ENCODE measurements around the gene CITED1.

CITED1 gene

DNA sequence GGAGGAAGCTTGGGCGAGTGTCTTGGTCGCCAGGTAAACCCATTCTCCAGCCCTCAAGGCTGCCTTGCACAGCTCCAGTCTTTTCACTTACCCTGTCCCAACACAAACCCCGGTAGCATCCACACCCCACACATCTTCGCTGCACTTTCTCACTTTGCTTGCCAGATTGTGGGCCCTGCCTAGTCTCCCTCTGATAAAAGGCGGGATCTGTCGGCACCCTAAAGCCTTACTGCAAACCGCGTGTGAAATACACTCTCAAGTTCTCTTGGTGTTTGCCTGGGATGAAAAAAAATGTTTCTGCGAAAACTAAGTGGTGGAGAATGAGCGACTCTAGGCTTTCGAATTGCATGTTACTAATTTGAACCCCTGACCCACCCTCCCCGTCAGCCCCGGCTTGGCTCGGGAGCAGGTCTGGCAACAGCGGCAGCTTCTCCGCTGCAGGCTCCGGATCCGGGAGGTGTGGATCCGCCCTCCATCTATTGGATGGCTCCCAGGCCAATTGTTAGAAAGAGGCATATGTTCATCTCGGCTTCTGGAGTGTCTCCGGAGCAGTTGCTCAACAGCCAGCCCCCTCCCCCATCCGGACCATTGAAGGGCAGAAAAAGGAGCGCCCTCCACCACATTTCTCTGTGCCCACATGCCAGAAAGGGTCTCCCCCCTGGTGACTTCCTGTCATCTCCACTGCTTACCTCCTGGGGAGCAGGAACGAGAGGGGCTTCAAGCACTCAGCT is 3.0 kb upstream of the CITED1 start:
- peak; percentile 32 to 79 for DNase-seq

DNA sequence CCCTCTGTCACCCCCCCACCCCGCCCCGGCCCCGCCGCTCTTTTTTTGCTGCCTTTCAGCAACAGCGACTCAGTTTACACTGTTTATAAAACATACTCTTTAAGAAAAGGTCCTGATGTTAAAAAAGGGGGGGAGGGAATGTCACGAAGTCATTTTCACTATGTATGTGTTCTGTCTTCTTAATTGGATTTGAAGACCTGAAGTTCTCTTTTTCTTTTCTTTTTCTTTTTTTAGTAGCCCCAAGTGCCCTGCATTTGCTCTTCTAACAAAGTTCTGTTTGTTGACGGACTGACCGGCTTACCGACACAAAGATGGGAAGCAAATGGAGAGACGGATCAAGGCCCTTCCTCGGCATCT is 2.5 kb upstream of the CITED1 start:
- DNase-seq, result peak in 1 of 2 experiments; percentile 28

DNA sequence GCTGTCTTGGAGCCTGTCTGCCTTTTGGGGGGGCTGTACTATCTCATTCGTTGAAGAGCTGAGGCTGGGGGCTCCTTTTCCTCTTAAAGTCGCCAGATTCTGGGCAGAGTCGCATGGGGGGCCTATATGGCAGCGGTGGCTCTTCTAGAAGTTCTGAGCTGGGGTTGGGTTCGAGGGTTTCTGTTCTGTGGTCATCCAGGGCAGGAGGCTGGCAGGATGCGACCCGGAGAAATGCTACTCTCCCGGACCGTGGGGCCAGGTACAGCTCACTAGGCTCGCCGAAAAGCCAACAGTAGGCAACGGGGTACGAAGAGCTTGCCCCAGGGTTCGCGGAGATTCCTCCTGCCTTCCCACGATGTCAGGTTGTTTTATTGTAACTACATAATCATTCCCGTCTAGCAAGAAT is 1.9 kb upstream of the CITED1 start:
- DNase-seq, result peak in 1 of 2 experiments; percentile 3

DNA sequence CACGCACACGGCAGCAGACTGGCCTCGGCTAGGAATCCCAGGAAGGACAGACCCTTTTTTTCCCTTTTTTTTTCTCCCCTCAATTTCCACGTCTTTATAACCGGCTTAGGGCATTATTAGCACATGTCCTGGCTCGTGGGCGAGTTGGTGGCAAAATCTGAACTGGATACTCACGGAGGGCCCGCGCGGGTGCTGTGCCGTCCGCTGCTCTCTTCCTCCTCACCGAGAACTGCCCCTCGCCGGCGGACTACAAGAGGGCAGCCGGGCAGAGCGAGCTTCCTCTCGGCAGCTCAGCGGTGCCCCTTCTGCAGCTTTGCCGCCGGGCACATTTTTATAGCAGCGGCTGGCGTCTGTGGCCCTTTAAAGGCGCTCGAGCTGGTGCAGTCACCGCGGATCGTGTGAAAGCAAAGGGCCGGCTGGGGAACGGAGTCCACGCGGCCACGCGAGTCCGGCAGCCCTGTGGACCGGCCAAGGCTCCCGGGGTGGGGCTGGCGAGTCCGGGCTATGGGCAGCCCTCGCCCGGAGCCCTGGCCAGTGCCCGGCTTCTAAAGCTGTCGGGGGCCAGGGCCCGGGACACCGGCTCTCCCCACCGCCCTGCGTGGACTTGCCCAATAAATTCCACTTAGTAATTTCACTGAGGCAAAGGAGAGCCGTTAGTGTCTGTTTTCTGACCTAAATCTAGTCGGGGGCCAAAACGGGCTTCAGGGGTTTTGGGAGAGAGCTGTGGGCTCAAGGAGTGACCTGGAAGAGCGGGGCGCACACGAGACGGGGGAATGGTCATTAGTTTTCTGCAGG is 1.3 kb upstream of the CITED1 start:
- peak; percentile 52 to 88 for DNase-seq

DNA sequence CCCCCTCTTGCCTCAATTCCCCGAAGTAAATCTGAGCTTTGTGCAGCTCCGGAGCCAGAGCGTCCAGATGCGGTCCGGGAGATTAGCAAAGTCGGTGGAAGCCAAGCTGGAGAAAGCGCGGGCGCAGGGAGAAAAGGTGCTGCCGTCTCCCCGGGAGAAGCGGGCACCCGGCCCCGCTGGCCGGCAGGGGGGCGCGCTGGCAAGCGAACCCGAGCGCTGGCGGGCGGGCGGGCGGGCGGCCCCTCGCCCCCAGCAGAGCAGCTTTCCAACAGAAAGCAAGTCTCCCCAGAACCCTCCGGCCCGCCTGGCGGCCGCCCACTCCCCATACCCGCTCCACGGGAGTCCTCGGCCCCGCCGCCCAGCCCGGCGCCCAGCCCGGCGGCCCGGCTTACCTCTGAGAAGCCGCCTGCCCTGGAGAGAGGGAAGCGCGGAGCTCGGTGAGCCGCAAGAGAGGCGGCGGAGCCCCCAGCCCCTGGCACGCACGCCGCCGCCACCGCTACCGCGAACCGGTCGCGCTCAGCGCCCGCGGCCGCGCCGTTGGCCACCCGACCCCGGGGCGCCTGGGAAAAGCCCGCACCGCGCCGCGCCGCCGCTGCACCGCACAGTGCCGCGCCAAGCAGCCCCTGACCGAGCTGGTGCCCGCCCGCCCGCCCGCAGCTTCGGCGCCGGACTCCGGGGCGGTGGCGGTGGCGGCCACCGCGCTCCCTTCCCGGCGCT is 529 bp upstream of the CITED1 start:
- DNase-seq, result peak in 1 of 2 experiments; percentile 56

DNA sequence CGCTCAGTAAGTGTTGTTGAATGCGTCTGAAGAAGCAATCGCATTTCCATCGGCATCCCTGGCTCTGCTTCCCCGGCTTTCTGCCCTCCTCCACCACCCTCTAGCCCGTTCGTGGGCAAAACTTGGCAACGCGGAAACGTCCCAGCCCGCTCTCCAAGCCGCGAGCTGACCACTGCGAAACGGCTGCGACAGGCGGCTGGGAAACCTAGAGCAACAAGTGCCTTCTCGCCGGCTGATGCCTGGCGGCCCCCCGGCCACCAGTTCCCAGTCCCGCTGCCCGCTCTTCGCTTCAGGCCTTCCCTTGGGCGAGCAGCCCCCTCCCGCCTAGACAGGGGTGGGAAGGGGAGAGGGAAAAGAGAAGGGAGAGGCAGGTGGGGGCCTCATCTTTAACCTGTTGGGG is 837 bp downstream of the CITED1 start:
- DNase-seq, result peak in 1 of 2 experiments; percentile 25

DNA sequence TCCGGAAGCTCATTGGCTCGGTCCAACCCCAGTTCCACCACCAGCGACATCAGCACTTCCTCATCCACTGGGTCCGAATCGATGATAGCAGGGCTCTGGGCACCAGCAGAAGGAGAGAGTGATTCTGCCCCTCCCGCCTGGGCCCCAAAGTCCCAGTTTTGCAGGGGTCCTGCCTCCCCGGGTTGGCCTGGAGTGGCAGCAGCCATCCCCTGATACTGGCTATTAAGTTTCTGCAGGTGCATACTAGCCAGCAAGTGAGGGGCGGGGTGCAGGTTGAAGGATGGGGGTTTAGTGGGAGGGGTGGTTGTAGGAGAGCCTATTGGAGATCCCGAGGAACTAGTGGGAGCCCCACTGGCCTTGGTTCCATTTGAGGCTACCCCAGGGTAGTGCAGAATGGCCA is 3.9 kb downstream of the CITED1 start:
- DNase-seq, result no peak

DNA sequence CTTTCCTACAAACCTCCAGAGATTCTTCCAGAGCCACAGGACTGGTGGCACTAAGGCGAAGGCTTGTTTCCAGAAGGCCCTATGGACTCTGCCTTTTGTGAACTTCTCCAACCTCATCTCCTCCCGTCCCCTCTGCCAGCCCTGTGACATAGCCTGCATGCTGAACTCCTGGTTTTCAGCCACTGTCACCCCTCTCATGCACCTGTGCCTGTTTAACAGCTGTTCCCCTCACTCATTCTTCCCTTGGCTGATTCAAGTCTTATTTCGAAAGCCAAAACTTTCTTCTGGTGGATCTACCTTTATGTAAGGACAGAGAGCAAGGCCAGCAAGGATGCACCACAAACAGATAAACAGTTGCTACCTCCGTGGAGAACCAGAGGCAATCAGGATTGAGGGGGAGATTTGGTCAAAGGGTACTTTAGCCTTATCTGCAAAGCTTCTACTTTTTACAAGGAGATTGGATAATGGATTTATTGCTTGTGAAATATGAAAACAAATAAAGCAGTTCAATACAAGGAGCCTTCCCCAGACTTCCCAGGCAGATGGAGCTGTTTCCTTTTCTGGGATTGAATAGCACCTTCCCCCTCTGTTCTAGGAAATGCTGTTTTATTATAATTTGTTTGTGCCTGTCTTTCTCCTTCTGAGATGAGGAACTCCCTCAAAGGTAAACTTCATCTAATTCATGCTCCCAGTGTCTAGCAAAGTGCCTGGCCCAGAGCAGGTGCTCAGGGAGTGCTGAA is 5.7 kb downstream of the CITED1 start:
- DNase-seq, result no peak

DNA sequence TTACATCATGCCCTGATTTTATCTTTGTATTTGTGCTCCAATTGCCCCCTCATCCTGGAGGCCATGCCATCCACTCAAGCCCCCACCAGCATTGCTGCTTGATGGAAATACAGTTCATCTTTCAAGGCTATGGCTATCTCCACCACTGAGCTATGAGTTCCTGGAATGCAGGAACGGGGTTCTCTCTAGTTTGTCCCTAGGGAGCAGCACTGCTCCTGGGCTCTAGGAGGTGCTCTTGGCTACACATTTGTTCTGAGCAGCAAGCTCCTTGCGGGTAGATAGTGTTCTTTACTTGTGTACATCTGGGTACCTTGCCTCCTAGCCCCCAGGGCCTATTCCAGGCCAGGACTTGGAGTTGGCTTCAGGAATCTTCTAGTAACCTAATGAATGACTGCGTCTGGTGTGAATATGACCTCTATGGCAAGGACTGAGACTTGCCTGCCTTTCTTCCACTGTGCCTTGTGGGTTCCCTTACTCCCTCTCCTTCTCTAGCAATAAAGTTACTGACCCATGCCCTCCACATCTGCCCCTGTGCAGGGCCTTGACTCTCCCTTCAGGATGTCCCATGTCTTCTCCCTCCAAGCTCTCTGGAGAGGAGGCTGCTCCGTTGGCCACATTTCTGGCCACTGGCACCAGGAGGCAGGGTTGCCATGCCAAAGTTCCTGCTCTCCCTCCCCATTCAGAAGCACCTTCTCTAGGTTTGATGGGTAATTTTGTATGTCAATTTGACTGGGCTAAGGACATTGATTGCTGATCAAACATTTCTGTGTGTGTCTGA is 7.6 kb downstream of the CITED1 start:
- peak in 1 of 2 experiments; percentile 57 for DNase-seq

DNA sequence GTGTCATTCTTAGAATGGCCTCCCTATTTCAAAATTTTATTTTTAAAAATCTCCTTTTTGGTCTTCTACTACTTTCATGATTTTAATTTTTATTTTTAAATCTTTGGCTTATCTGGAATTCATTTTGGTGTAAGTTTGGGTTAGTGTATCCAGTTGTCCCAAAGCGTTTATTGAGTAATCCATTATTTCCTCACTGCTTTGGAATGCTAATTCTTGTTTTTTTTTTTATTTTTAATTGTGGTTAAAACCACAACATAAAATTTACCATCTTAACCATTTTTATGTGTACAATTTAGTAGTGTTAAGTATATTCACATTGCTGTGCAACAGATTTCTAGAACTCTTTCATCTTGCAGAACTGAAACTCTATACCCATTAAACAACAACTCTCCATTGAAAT is 8.7 kb downstream of the CITED1 start:
- no peak for DNase-seq

DNA sequence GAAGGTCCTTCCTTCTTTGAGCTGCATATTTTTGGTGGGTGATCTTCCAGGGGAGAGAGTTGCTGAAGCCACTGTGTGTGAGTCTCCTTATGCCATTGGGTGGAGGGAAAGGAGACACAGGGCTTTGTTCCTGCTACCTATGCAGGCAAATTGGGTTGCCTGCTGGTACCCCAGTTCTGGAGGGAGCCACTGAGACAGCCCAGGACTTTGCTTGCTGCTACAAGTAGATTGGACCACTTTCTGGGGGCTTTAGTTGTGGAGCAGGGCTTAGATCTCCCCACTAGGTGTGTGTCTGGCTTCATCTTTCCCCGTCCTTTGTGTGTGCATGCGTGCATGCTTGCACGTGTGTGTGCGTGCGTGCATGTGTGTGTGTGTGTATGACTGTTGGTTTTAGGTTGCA is 10.0 kb downstream of the CITED1 start:
- DNase-seq, result no peak

DNA sequence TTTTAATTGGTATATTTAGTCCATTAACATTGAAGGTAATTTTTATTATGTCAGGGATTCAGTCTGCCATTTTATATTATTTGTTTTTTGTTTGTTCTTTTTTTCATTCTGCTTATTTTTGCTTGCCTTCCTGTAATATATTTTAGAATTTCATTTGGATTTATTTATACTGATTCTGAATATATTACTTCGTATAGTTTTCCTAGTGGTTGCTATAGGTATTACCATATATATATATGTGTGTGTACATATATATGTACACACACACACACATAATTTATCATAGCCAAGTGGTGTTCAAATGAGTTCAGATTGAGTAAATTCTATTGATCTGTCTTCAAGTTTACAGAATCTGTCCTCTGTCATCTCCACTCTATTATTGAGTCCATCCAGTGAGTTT is 11.2 kb downstream of the CITED1 start:
- no peak for DNase-seq

DNA sequence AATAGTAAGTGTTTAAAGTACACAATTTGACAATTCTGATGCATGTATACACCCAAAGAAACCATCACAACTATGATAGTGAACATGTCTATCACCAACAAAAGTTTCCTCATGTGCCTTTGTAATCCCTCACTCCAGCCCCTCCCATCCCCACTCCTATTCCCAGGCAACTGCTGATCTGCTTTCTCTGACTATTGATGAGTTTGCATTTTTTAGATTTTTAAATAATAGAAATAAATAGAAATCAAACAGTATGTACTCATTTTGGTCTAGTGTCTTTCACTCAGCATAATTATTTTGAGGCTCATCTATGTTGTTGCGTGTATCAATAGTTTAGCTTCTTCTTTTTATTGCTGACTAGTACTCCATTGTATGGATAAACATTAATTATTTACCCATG is 23.4 kb downstream of the CITED1 start:
- no peak for DNase-seq

DNA sequence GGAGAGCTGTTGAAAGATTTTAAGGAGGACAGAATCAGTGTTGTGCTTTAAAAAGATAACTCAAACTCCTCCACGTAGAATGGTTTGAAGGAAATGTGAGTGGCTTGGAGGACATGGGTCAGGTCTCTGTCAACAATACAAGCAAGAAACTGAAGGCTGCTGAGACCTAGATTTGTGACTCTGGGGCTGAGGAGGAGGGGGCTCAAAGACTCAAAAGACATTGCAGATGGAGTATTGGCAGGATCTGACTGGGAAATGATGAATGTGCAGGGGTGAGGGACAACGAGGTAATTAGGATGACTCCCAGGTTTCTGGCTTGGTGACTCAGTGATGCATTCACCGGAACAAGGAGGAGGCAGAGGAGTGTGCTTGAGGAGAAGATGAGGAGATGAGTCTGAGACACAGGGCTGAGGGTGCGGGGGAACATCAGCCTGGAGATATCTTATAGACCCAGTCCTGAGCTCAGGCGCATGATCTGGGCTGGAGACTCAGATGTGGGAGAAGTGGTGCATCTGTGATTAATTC is 25.3 kb downstream of the CITED1 start:
- no peak for DNase-seq

DNA sequence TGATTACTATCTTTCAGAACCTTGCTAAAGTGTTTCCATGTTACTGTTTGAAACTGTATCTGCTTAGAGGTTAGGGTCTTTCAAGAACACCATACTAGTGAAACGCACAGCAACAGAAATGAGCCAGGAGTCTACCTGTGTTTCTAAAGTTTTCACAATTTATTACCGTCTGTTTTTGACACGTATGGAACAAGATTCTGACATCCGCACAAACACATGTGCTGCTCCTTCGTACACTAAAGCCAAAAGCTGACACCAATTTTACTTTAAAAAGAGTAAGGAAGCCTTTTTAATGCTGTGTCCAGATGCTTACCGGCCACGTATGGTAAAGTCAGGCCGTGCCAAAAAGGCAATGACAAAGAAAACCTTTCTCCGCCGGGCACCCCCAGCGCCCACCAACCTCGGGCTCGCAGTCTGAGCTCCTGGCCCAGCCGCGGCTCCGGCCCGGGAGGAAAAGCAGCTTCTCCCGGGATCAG is 29.2 kb downstream of the CITED1 start:
- DNase-seq, result no peak

DNA sequence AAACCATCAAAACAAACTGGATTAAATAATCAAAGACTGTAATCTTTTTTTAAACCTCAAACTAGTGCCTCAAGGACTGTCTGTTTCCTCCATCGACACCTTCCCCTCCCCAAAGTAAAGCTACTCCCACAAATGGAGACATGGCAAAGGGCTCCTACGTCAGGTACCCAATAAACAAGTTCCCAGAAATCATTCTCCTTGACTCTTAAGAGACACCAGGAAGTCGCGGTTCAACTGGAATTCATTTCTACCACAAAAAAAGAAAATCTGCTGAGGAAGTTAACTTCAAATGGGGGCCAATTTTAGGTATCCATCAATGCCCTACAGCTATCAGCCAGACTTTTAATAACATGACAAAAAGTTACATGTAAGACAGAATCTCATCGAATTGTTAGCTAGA is 31.2 kb downstream of the CITED1 start:
- DNase-seq, result no peak

DNA sequence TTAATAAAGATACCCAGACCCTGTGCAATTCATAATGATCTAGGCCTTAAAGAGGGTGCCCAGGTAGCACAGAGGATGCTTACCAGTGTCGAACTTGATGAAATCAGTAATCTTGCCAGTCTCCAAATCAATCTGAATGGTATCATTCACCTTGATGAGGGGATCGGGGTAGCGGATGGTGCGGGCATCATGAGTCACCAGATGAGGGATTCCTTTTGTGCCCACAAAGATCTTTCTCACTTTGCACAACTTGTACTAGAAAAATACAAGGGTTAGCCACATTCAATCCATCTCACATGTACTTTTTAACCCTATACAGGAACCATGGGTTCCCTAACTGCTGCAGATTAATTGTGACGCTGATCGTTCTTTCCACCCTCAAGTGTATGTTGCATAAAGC is 32.0 kb downstream of the CITED1 start:
- no peak for DNase-seq

DNA sequence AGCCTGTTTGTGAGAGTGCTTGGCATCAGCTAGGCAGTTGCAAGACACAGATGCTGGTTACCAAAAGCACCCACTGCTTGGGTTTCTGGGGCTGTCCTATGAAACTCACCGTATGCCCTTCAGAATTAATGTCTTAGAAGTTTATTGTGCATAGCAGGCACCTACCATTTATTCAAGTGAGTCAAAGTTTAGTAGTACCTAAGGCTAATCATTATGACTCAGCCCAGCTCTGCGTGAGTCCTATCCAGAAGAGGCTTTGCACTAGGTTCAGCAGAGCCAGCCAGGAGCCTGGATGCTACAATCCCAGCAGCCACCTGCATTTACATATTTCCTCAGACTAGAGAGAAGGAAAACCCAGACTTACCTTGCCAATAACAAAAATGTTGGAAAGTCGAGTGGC is 32.8 kb downstream of the CITED1 start:
- DNase-seq, result no peak

DNA sequence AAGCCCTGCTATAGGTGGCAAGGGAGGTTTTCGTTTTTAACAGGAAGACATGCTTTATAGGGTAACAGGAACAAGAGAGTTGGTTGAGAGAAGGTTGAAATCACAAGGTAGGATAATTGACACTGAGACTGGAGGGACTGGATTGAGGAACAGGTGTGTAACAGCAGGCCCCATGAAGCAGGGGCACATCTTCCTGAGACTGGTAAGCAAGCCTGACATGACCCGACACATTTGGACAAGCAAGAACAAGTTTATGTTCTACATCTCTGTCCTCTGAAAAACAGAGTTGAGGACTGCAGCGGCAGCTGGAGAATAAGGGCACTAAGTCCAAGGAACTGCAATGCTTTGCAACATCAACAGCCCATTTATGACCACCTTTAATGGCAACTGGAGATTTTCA is 33.9 kb downstream of the CITED1 start:
- no peak for DNase-seq

DNA sequence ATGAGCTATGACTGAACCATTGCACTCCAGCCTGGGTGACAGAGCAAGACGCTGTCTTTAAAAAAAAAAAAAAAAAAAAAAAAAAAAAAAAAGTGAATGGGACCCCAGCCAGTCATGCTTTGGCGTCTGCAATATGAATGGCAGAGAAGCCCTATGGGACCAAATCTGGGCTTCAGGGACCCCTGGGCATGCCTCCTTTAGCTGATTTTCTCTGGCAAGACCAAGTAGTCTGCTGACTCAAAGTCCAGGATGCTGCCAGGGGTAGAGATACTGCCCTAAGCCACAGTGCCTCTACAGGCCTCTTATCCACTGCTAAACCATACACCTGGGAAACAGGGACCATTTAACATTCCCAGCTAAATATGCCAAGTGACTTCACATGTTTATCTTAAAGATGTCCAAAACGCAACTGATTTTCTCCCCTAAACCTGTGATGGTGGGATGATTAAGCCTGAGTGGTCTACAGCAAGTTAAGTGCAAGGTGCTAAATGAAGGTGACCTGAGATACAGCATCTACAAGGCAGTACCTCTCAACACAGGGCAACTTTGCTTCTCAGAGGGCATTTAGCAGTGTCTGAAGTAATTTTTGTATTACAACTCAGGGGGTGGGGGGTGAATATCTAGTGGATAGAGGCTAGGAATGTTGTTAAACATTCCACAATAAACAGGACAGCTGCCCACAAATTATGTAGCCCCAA is 34.5 kb downstream of the CITED1 start:
- no peak for DNase-seq

DNA sequence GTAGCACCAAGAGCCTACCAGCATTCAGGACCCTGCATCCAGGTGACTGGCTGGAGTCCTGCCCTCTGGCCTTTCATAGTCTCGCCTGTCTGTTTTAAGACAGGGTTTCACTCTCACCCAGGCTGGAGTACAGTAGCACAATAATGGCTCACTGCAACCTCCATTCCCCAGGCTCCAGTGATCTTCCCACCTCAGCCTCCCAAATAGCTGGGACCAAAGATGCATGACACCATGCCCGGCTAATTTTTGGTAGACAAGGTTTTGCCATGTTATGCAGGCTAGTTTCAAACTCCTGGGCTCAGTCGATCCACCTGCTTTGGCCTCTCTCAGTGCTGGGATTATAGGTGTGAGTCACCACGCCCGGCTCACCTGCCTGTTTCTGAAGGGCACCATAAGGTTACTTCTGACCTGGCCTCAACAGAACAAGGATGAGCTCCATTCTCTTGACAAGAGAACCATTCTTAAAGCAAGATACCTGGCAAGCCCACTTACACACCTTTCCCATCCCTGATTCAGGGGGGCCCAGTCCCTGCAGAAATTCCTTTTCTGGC is 35.3 kb downstream of the CITED1 start:
- no peak for DNase-seq
